Endothelial cell of umbilical vein (primary cell): Measurements from ENCODE around the gene CCDC3. TPM values are rescaled to one million over a fixed set of nuclear protein-coding genes. Genes with fewer than 3 reads are reported as not detected.

Experiments used
- BruUV-seq: library from RNA; stranded (reverse); fragments of 400-500 nt; replicated peaks from 2 replicates; lab custom pipeline; 2021; lab: Mats Ljungman, UMichigan
- CTCF ChIA-PET: fragments of 300-600, 350-600 bp; sonication (Branson Sonifier 250); formaldehyde crosslinking; loops from one replicate; lab custom pipeline; 2021; ENCODE audit warnings: antibody characterized with exemption, inconsistent platforms; lab: Charles Lee
- POLR2A ChIA-PET: fragments of 300-600, 350-600 bp; sonication (Branson Sonifier 250); formaldehyde crosslinking; loops from one replicate; lab custom pipeline; 2021; ENCODE audit warnings: antibody characterized with exemption, inconsistent platforms; lab: Charles Lee
- DNase-seq: peaks from one replicate; pipeline ENCODE4 v3.0.0-alpha.2; 2011; ENCODE audit warnings: low read depth, low spot score
- FAIRE-seq: peaks from 2 replicates; lab custom pipeline; 2011; peaks lifted over from hg19 to GRCh38; lab: Jason Lieb, UNC
- H2AFZ ChIP-seq: 2 replicates; pipeline ENCODE4 v1.6.0; 2012; ENCODE audit warnings: low read depth, low read length, control low read depth, inconsistent platforms
- H3K27ac ChIP-seq: 2 replicates; pipeline ENCODE4 v1.5.1; 2011; ENCODE audit warnings: low read depth, mild to moderate bottlenecking, control low read depth, low read length, moderate library complexity; ENCODE audit not compliant: insufficient read depth
- H3K27me3 ChIP-seq, 2 experiments: 2 replicates each; pipeline versions ENCODE4 v1.6.0 to v1.6.1; 2011; ENCODE audit warnings: low read length in 2 of 2, mixed read lengths in 1 of 2; ENCODE audit not compliant: control insufficient read depth in 2 of 2, insufficient read depth in 2 of 2
- H3K36me3 ChIP-seq, 2 experiments: 2 replicates in 1 of 2; 3 replicates in 1 of 2; pipeline ENCODE4 v1.5.1; 2011; ENCODE audit warnings: low read length in 2 of 2, mild to moderate bottlenecking in 1 of 2, moderate library complexity in 1 of 2; ENCODE audit not compliant: control insufficient read depth in 2 of 2, insufficient read depth in 2 of 2; ENCODE audit errors: extremely low read depth in 1 of 2
- H3K4me1 ChIP-seq: 3 replicates; pipeline ENCODE4 v1.5.1; 2011; ENCODE audit warnings: mild to moderate bottlenecking, low read length; ENCODE audit not compliant: control insufficient read depth, insufficient read depth; ENCODE audit errors: extremely low read depth
- H3K4me2 ChIP-seq: 2 replicates; pipeline ENCODE4 v1.6.1; 2011; ENCODE audit warnings: low read length, control low read depth, mixed read lengths; ENCODE audit not compliant: insufficient read depth
- H3K4me3 ChIP-seq, 3 experiments: fragments of 200-600 bp in 1 of 3; sonication (generic), shearing (Covaris generic) in 1 of 3; replicated peaks in 1 of 3; 2 replicates each; pipeline ENCODE4 v1.5.1; 2011 to 2016; ENCODE audit warnings: control low read depth in 3 of 3, low read length in 3 of 3, mild to moderate bottlenecking in 2 of 3, inconsistent platforms in 1 of 3, low read depth in 1 of 3, moderate library complexity in 1 of 3; ENCODE audit not compliant: insufficient read depth in 1 of 3
- H3K79me2 ChIP-seq: 2 replicates; pipeline ENCODE4 v1.6.0; 2012; ENCODE audit warnings: low read length, inconsistent platforms; ENCODE audit not compliant: control insufficient read depth, insufficient read depth
- H3K9ac ChIP-seq: replicated peaks from 2 replicates; pipeline ENCODE3; 2011; ENCODE audit warnings: low read length, control low read depth; ENCODE audit not compliant: insufficient read depth; ENCODE audit errors: extremely low read depth
- H3K9me1 ChIP-seq: replicated peaks from 3 replicates; pipeline ENCODE4 v1.6.0; 2011; ENCODE audit warnings: mild to moderate bottlenecking, low read length; ENCODE audit not compliant: control insufficient read depth, insufficient read depth; ENCODE audit errors: extremely low read depth
- H3K9me3 ChIP-seq: replicated peaks from 2 replicates; pipeline ENCODE4 v1.5.1; 2012; ENCODE audit warnings: low read length, inconsistent platforms; ENCODE audit not compliant: control insufficient read depth, insufficient read depth
- H4K20me1 ChIP-seq: replicated peaks from 2 replicates; pipeline ENCODE3; 2011; ENCODE audit warnings: mild to moderate bottlenecking, low read length; ENCODE audit not compliant: control insufficient read depth, insufficient read depth; ENCODE audit errors: extremely low read depth
- EZH2 ChIP-seq: IDR thresholded peaks from 2 replicates; pipeline ENCODE4 v1.6.1; 2012; ENCODE audit warnings: borderline replicate concordance, low read depth, mild to moderate bottlenecking, moderate library complexity, low read length, inconsistent platforms; ENCODE audit not compliant: severe bottlenecking
- FOS ChIP-seq: IDR thresholded peaks from 2 replicates; pipeline ENCODE4 v1.6.1; 2011; ENCODE audit warnings: mild to moderate bottlenecking, low read length, moderate library complexity, borderline replicate concordance; ENCODE audit not compliant: insufficient read depth
- POLR2AphosphoS5 ChIP-seq: IDR thresholded peaks from 2 replicates; pipeline ENCODE4 v1.6.1; 2012; ENCODE audit warnings: low read depth, mild to moderate bottlenecking, control low read depth, low read length, moderate library complexity; ENCODE audit not compliant: insufficient read depth
- dilution Hi-C: fragments of 300-500 bp; cut with MboI; formaldehyde crosslinking; loops from one replicate; pipeline ENCODE4 v1.15.0; 2019; ENCODE audit warnings: low sequenced_read_pairs; ENCODE audit not compliant: extremely low pct_ligation_motif_present
- intact Hi-C: fragments of 100-400 bp; cut with micrococcal nuclease; formaldehyde crosslinking; loops from one replicate; pipeline ENCODE4 v1.10.0; 2022
- polyA plus RNA-seq, 4 experiments: library from polyadenylated mRNA; depleted of rRNA in 3 of 4; stranded (reverse) in 3 of 4; unstranded in 1 of 4; fragments of >200 nt; gene quantifications; 2 replicates each; pipeline versions ENCODE4 v1.2.1 to v1.2.3, GENCODE V29; 2011 to 2012; ENCODE audit warnings: missing spikeins in 1 of 4
- total RNA-seq: library from RNA; stranded (reverse); gene quantifications from 2 replicates; pipeline ENCODE4 v1.2.3, GENCODE V29; 2021
- TF ChIP-seq, protein P1 (sequence below), 2 donors: IDR thresholded peaks; 1 replicate in 1 of 2; 2 replicates in 1 of 2; pipeline ENCODE4 v1.5.1; 2011; ENCODE audit warnings: low read length in 2 of 2, mild to moderate bottlenecking in 2 of 2, moderate library complexity in 2 of 2, control low read depth in 1 of 2, inconsistent platforms in 1 of 2, low read depth in 1 of 2; ENCODE audit not compliant: insufficient read depth in 1 of 2; ENCODE audit errors: extremely low read depth in 1 of 2
- TF ChIP-seq, protein P2 (sequence below): IDR thresholded peaks from 2 replicates; pipeline ENCODE4 v1.6.1; 2011; ENCODE audit not compliant: insufficient read depth, insufficient read length

The CCDC3 gene
- total and polyA plus RNA-seq, 2 donors (not counting 3 experiments of a cell fraction or from before 2014, with no cell fraction given), result 0.90 to 1.4 TPM

DNA sequence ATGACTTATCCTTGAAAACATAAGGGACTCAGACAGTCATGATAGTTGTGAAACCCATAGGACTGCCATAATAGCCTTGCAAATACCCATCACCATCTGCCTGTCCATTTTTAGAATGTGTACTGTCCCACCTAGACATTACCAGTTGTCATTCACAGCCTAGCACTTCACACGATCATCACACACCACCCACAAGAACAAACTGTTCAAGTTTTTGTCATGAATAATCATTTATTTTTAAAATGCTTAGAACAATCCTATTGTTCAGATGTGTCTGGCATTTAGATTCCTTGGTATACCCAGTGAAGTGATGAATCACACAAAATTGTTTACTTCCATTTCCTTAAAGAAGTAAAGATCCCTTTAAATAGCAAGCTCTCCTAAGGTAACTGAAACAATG lies 46.6 kb downstream of the CCDC3 start:
- no peak overlapping the region for H3K27ac ChIP-seq
- TF ChIP-seq, protein P1, sequence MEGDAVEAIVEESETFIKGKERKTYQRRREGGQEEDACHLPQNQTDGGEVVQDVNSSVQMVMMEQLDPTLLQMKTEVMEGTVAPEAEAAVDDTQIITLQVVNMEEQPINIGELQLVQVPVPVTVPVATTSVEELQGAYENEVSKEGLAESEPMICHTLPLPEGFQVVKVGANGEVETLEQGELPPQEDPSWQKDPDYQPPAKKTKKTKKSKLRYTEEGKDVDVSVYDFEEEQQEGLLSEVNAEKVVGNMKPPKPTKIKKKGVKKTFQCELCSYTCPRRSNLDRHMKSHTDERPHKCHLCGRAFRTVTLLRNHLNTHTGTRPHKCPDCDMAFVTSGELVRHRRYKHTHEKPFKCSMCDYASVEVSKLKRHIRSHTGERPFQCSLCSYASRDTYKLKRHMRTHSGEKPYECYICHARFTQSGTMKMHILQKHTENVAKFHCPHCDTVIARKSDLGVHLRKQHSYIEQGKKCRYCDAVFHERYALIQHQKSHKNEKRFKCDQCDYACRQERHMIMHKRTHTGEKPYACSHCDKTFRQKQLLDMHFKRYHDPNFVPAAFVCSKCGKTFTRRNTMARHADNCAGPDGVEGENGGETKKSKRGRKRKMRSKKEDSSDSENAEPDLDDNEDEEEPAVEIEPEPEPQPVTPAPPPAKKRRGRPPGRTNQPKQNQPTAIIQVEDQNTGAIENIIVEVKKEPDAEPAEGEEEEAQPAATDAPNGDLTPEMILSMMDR (IDR thresholded peaks at IDR 0.05; ENCODE audit: extremely low read depth in 1 of 2, insufficient read depth in 1 of 2, low read depth in 1 of 2, low read length in 2 of 2), result no peak
- no peak for TF ChIP-seq FOS
- no peak for TF ChIP-seq POLR2AphosphoS5
- no peak for TF ChIP-seq EZH2
- TF ChIP-seq, protein P2, sequence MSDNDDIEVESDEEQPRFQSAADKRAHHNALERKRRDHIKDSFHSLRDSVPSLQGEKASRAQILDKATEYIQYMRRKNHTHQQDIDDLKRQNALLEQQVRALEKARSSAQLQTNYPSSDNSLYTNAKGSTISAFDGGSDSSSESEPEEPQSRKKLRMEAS, result no peak
- H3K9ac ChIP-seq, result no peak overlapping the region
- H3K79me2 ChIP-seq, result no peaks in the 10 kb centered on the region
- no peaks in the 10 kb centered on the region for H4K20me1 ChIP-seq
- no peaks in the 10 kb centered on the region for H3K27me3 ChIP-seq
- FAIRE-seq, result no peak
- H3K4me2 ChIP-seq, result no peak overlapping the region
- CTCF ChIA-PET, result no interaction called here
- no peak overlapping the region for H2AFZ ChIP-seq
- BruUV-seq, result no TSS peak
- POLR2A ChIA-PET, result no interaction called here
- intact Hi-C loops, result no loop called here
- no peak overlapping the region for H3K4me3 ChIP-seq
- H3K4me1 ChIP-seq, result no peaks in the 10 kb centered on the region
- no peaks in the 10 kb centered on the region for H3K9me1 ChIP-seq
- no peaks in the 10 kb centered on the region for H3K9me3 ChIP-seq
- DNase-seq, result no peak
- H3K36me3 ChIP-seq, result no peaks in the 10 kb centered on the region
- dilution Hi-C loops, result no loop called here
